Peyer's patch (tissue), 4 donors: ENCODE data around the gene TMEM45B.

ENCODE experiments used
- CTCF ChIP-seq, 6 experiments: fragments of 450-650 bp in 4 of 6; fragments of 200-600 bp in 2 of 6; sonication (generic) in 1 of 6; IDR thresholded peaks; one replicate each; pipeline ENCODE4 v1.5.1; 2017 to 2019; ENCODE audit warnings: antibody characterized with exemption in 6 of 6, mild to moderate bottlenecking in 3 of 6, moderate library complexity in 1 of 6
- POLR2A ChIP-seq, 2 donors: fragments of 450-650 bp; IDR thresholded peaks; one replicate each; pipeline ENCODE4 v1.5.1; 2017; ENCODE audit warnings: antibody characterized with exemption in 2 of 2, mild to moderate bottlenecking in 2 of 2, moderate library complexity in 2 of 2

- TF ChIP-seq CTCF (IDR thresholded peaks at IDR 0.05) (no peak), POLR2A (IDR thresholded peaks at IDR 0.05) (peak in 1 of 2 donors; percentile 43)
Observed at GRCh38 chr11:129803533-129803932, 12.1 kb upstream of the TMEM45B start.
